Cardiac fibroblast (primary cell): Measurements from ENCODE around the gene BAIAP2L1.
A peak's percentile ranks its signal among the peaks of the same experiment; 100 is the strongest.

Source experiments
- DNase-seq, 2 donors: peaks; one replicate each; pipeline versions ENCODE4 v3.0.0 to v3.0.0-alpha.2; 2010; ENCODE audit warnings: low read depth in 2 of 2
- H3K4me3 ChIP-seq, 2 donors: replicated peaks in 1 of 2; 1 replicate in 1 of 2; 2 replicates in 1 of 2; pipeline ENCODE4 v1.5.1; 2011; ENCODE audit warnings: low read depth in 2 of 2, low read length in 2 of 2, mild to moderate bottlenecking in 2 of 2, moderate library complexity in 1 of 2
- CTCF ChIP-seq: IDR thresholded peaks from one replicate; pipeline ENCODE4 v1.5.1; 2011; ENCODE audit warnings: low read depth, mild to moderate bottlenecking, low read length, inconsistent platforms

The BAIAP2L1 gene

GRCh38 chr7:98278408-98278807 is 122.5 kb downstream of the BAIAP2L1 start:
- no peak for TF ChIP-seq CTCF
- H3K4me3 ChIP-seq = no peak overlapping the region
- DNase-seq = no peak

- DNase-seq = peak in 1 of 2 donors; percentile 88
- H3K4me3 ChIP-seq = no peak overlapping the region
- TF ChIP-seq CTCF = no peak
These were observed 124.6 kb downstream of the BAIAP2L1 start for GRCh38 chr7:98276241-98276761.

- no peak for TF ChIP-seq CTCF
- no peak overlapping the region for H3K4me3 ChIP-seq
- DNase-seq = no peak
These were observed 133.6 kb downstream of the BAIAP2L1 start for GRCh38 chr7:98267303-98267702.

- peak; percentile 50 to 63 for DNase-seq
- TF ChIP-seq CTCF = peak; percentile 53
- no peak overlapping the region for H3K4me3 ChIP-seq
These were observed 134.1 kb downstream of the BAIAP2L1 start for GRCh38 chr7:98266840-98267239.

GRCh38 chr7:98265841-98266271 is 135.0 kb downstream of the BAIAP2L1 start:
- TF ChIP-seq CTCF = no peak
- H3K4me3 ChIP-seq = no peak overlapping the region
- peak in 1 of 2 donors; percentile 57 for DNase-seq

- no peak for TF ChIP-seq CTCF
- no peak overlapping the region for H3K4me3 ChIP-seq
- DNase-seq = no peak
These were observed 143.2 kb downstream of the BAIAP2L1 start for GRCh38 chr7:98257701-98258100.

GRCh38 chr7:98256431-98256830 is 144.5 kb downstream of the BAIAP2L1 start:
- H3K4me3 ChIP-seq = no peak overlapping the region
- TF ChIP-seq CTCF = no peak
- DNase-seq = no peak
